ENCODE measurements around the gene TMEM115. TPM values are rescaled to one million over a fixed set of nuclear protein-coding genes. Genes with fewer than 3 reads are reported as not detected.

Gene TMEM115
- total and polyA plus RNA-seq, 10 of the 15 experiments (the other 5 are each of a cell fraction or from before 2014, with no cell fraction given), result 1.9 to 18.7 (median 13.2) TPM

DNA sequence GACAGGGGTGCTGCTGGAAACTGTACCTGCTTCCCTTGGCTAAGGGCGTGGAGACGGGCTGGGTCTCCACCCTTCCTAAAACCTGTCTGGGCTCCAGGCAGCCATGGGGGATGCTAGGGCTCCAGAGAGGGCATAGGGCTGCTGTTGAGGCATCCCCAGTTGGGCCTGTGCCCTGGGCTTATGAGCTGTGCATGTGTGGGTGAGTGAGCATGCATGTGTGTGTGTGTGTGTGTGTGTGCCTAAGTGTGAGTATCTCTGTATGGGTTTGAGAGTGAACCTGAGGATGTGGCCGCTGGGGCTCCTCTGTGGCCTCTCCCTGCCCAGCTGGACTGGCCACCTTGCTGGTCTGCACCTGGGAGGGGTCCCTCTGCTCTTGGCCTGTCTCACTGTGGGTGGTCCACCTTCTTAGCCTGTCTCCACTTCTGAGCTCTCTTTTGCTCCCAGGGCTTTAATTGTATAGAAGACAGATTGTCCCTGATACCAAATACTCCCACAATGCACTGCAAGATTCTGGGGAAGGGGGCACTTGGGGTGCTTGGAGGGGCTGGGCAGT, 11.9 kb upstream of the TMEM115 start (continued):
- TF ChIP-seq ZNF687 (IDR thresholded peaks at IDR 0.05), result no peak
- TF ChIP-seq YY1 (IDR thresholded peaks at IDR 0.05; ENCODE audit: low read depth, low read length), result no peak
- no peak for TF ChIP-seq USF2 (IDR thresholded peaks at IDR 0.05; ENCODE audit: borderline replicate concordance, low read depth, low read length)
- TF ChIP-seq KAT2A (conservative IDR thresholded peaks at IDR 0.05; ENCODE audit: control insufficient read depth, low read depth, low read length), result no peak
- TF ChIP-seq NFYA (IDR thresholded peaks at IDR 0.05; ENCODE audit: borderline replicate concordance, low read depth, low read length), result no peak
- TF ChIP-seq IKZF2 (IDR thresholded peaks at IDR 0.05), result no peak
- TF ChIP-seq CBFB (IDR thresholded peaks at IDR 0.05; ENCODE audit: low read depth), result no peak

GRCh38 chr3:50370594-50370993, 11.3 kb upstream of the TMEM115 start:
- peaks cover 1% of the 10 kb centered on the region; the same call in 1 of the 2 replicates for H3K4me1 ChIP-seq (ENCODE audit: control insufficient read depth, insufficient read depth, low read length)
- no peaks in the 10 kb centered on the region for H3K79me2 ChIP-seq (ENCODE audit: control insufficient read depth, insufficient read depth, low read length)
- WGBS (ENCODE audit: insufficient coverage, insufficient replicate concordance, low lambda C conversion rate, missing lambda C conversion rate), result 20% methylated on average over 14 of the region's 14 CpGs
- FAIRE-seq, result no peak
- no peak overlapping the region for H3K4me2 ChIP-seq (ENCODE audit: control insufficient read depth, insufficient read depth)
- ChIA-PET POLR2A (no interaction called here), SMC1A (ENCODE audit: uncharacterized antibody, unreplicated experiment) (no interaction called here), RAD21 (ENCODE audit: unreplicated experiment) (interaction anchor here (1.3 kb wide), 1 partner anchor 172 kb away, joined by 6 read pairs; no protein-coding TSS in a partner anchor), CTCF (interaction anchor here (0.7 kb wide), 1 partner anchor 172 kb away, joined by 3 read pairs; no protein-coding TSS in a partner anchor)
- intact Hi-C loops (cut with micrococcal nuclease; ENCODE audit: unreplicated experiment), result no loop called here
- 0 out of 3 replicates have a peak, but pooled peaks have one; percentile 13 for ATAC-seq
- H3K4me3 ChIP-seq, result no peak overlapping the region
- no peak overlapping the region for H3K27ac ChIP-seq (ENCODE audit: control insufficient read depth, insufficient read depth)
- no peaks in the 10 kb centered on the region for H3K9me3 ChIP-seq (replicated peaks; ENCODE audit: control insufficient read depth, insufficient read depth, low read length)
- no peak overlapping the region for H2AFZ ChIP-seq (ENCODE audit: control insufficient read depth, low read depth, low read length)
- in situ Hi-C loops (cut with MboI), result no loop called here
- no peaks in the 10 kb centered on the region for H4K20me1 ChIP-seq (ENCODE audit: control insufficient read depth, insufficient read depth)
- no peaks in the 10 kb centered on the region for H3K36me3 ChIP-seq (ENCODE audit: control insufficient read depth in 2 of 2, insufficient read depth in 2 of 2, low read length in 1 of 2)
- no peak overlapping the region for H3K9ac ChIP-seq (ENCODE audit: control insufficient read depth, insufficient read depth, low read length)
- no peak for DNase-seq (ENCODE audit: low read depth, low spot score)
- H3K27me3 ChIP-seq (replicated peaks in 1 of 2; ENCODE audit: control insufficient read depth in 2 of 2, insufficient read depth in 2 of 2, low read length in 1 of 2), result no peaks in the 10 kb centered on the region; a peak in 3 of 4 replicates
- BruUV-seq (replicated peaks), result no TSS peak
- TF ChIP-seq JUNB (IDR thresholded peaks at IDR 0.05) (no peak), NFYB (IDR thresholded peaks at IDR 0.05; ENCODE audit: insufficient read depth, low read depth, low read length) (no peak), IKZF2 (IDR thresholded peaks at IDR 0.05) (no peak), BRCA1 (IDR thresholded peaks at IDR 0.05; ENCODE audit: low read depth, low read length) (no peak), SUZ12 (IDR thresholded peaks at IDR 0.05; ENCODE audit: unreplicated experiment) (no peak), GABPA (IDR thresholded peaks at IDR 0.05; ENCODE audit: low read depth) (no peak)
- TF ChIP-seq, protein P1, sequence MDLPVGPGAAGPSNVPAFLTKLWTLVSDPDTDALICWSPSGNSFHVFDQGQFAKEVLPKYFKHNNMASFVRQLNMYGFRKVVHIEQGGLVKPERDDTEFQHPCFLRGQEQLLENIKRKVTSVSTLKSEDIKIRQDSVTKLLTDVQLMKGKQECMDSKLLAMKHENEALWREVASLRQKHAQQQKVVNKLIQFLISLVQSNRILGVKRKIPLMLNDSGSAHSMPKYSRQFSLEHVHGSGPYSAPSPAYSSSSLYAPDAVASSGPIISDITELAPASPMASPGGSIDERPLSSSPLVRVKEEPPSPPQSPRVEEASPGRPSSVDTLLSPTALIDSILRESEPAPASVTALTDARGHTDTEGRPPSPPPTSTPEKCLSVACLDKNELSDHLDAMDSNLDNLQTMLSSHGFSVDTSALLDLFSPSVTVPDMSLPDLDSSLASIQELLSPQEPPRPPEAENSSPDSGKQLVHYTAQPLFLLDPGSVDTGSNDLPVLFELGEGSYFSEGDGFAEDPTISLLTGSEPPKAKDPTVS (IDR thresholded peaks at IDR 0.05; ENCODE audit: low read depth, low read length), result no peak
- TF ChIP-seq, protein P2, sequence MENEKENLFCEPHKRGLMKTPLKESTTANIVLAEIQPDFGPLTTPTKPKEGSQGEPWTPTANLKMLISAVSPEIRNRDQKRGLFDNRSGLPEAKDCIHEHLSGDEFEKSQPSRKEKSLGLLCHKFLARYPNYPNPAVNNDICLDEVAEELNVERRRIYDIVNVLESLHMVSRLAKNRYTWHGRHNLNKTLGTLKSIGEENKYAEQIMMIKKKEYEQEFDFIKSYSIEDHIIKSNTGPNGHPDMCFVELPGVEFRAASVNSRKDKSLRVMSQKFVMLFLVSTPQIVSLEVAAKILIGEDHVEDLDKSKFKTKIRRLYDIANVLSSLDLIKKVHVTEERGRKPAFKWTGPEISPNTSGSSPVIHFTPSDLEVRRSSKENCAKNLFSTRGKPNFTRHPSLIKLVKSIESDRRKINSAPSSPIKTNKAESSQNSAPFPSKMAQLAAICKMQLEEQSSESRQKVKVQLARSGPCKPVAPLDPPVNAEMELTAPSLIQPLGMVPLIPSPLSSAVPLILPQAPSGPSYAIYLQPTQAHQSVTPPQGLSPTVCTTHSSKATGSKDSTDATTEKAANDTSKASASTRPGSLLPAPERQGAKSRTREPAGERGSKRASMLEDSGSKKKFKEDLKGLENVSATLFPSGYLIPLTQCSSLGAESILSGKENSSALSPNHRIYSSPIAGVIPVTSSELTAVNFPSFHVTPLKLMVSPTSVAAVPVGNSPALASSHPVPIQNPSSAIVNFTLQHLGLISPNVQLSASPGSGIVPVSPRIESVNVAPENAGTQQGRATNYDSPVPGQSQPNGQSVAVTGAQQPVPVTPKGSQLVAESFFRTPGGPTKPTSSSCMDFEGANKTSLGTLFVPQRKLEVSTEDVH (IDR thresholded peaks at IDR 0.05; ENCODE audit: low read depth, partially characterized antibody), result no peak
